Endothelial cell of umbilical vein (primary cell): ENCODE data around the gene FNBP1L. TPM values are rescaled to one million over a fixed set of nuclear protein-coding genes. Genes with fewer than 3 reads are reported as not detected.

ENCODE experiments used
- BruUV-seq: library from RNA; stranded (reverse); fragments of 400-500 nt; replicated peaks from 2 replicates; lab custom pipeline; 2021; lab: Mats Ljungman, UMichigan
- CTCF ChIA-PET: fragments of 300-600, 350-600 bp; sonication (Branson Sonifier 250); formaldehyde crosslinking; loops from one replicate; lab custom pipeline; 2021; ENCODE audit warnings: antibody characterized with exemption, inconsistent platforms; lab: Charles Lee
- POLR2A ChIA-PET: fragments of 300-600, 350-600 bp; sonication (Branson Sonifier 250); formaldehyde crosslinking; loops from one replicate; lab custom pipeline; 2021; ENCODE audit warnings: antibody characterized with exemption, inconsistent platforms; lab: Charles Lee
- DNase-seq: peaks from one replicate; pipeline ENCODE4 v3.0.0-alpha.2; 2011; ENCODE audit warnings: low read depth, low spot score
- FAIRE-seq: peaks from 2 replicates; lab custom pipeline; 2011; peaks lifted over from hg19 to GRCh38; lab: Jason Lieb, UNC
- H2AFZ ChIP-seq: 2 replicates; pipeline ENCODE4 v1.6.0; 2012; ENCODE audit warnings: low read depth, low read length, control low read depth, inconsistent platforms
- H3K27ac ChIP-seq: 2 replicates; pipeline ENCODE4 v1.5.1; 2011; ENCODE audit warnings: low read depth, mild to moderate bottlenecking, control low read depth, low read length, moderate library complexity; ENCODE audit not compliant: insufficient read depth
- H3K27me3 ChIP-seq, 2 experiments: 2 replicates each; pipeline versions ENCODE4 v1.6.0 to v1.6.1; 2011; ENCODE audit warnings: low read length in 2 of 2, mixed read lengths in 1 of 2; ENCODE audit not compliant: control insufficient read depth in 2 of 2, insufficient read depth in 2 of 2
- H3K36me3 ChIP-seq, 2 experiments: 2 replicates in 1 of 2; 3 replicates in 1 of 2; pipeline ENCODE4 v1.5.1; 2011; ENCODE audit warnings: low read length in 2 of 2, mild to moderate bottlenecking in 1 of 2, moderate library complexity in 1 of 2; ENCODE audit not compliant: control insufficient read depth in 2 of 2, insufficient read depth in 2 of 2; ENCODE audit errors: extremely low read depth in 1 of 2
- H3K4me1 ChIP-seq: 3 replicates; pipeline ENCODE4 v1.5.1; 2011; ENCODE audit warnings: mild to moderate bottlenecking, low read length; ENCODE audit not compliant: control insufficient read depth, insufficient read depth; ENCODE audit errors: extremely low read depth
- H3K4me2 ChIP-seq: 2 replicates; pipeline ENCODE4 v1.6.1; 2011; ENCODE audit warnings: low read length, control low read depth, mixed read lengths; ENCODE audit not compliant: insufficient read depth
- H3K4me3 ChIP-seq, 3 experiments: fragments of 200-600 bp in 1 of 3; sonication (generic), shearing (Covaris generic) in 1 of 3; replicated peaks in 1 of 3; 2 replicates each; pipeline ENCODE4 v1.5.1; 2011 to 2016; ENCODE audit warnings: control low read depth in 3 of 3, low read length in 3 of 3, mild to moderate bottlenecking in 2 of 3, inconsistent platforms in 1 of 3, low read depth in 1 of 3, moderate library complexity in 1 of 3; ENCODE audit not compliant: insufficient read depth in 1 of 3
- H3K79me2 ChIP-seq: 2 replicates; pipeline ENCODE4 v1.6.0; 2012; ENCODE audit warnings: low read length, inconsistent platforms; ENCODE audit not compliant: control insufficient read depth, insufficient read depth
- H3K9ac ChIP-seq: replicated peaks from 2 replicates; pipeline ENCODE3; 2011; ENCODE audit warnings: low read length, control low read depth; ENCODE audit not compliant: insufficient read depth; ENCODE audit errors: extremely low read depth
- H3K9me1 ChIP-seq: replicated peaks from 3 replicates; pipeline ENCODE4 v1.6.0; 2011; ENCODE audit warnings: mild to moderate bottlenecking, low read length; ENCODE audit not compliant: control insufficient read depth, insufficient read depth; ENCODE audit errors: extremely low read depth
- H3K9me3 ChIP-seq: replicated peaks from 2 replicates; pipeline ENCODE4 v1.5.1; 2012; ENCODE audit warnings: low read length, inconsistent platforms; ENCODE audit not compliant: control insufficient read depth, insufficient read depth
- H4K20me1 ChIP-seq: replicated peaks from 2 replicates; pipeline ENCODE3; 2011; ENCODE audit warnings: mild to moderate bottlenecking, low read length; ENCODE audit not compliant: control insufficient read depth, insufficient read depth; ENCODE audit errors: extremely low read depth
- EZH2 ChIP-seq: IDR thresholded peaks from 2 replicates; pipeline ENCODE4 v1.6.1; 2012; ENCODE audit warnings: borderline replicate concordance, low read depth, mild to moderate bottlenecking, moderate library complexity, low read length, inconsistent platforms; ENCODE audit not compliant: severe bottlenecking
- FOS ChIP-seq: IDR thresholded peaks from 2 replicates; pipeline ENCODE4 v1.6.1; 2011; ENCODE audit warnings: mild to moderate bottlenecking, low read length, moderate library complexity, borderline replicate concordance; ENCODE audit not compliant: insufficient read depth
- GATA2 ChIP-seq: IDR thresholded peaks from 2 replicates; pipeline ENCODE4 v1.7.0; 2011; ENCODE audit warnings: low read depth, mild to moderate bottlenecking, moderate library complexity, mixed read lengths, low read length; ENCODE audit not compliant: insufficient read length, insufficient read depth
- JUN ChIP-seq: IDR thresholded peaks from 2 replicates; pipeline ENCODE4 v1.6.1; 2011; ENCODE audit warnings: borderline replicate concordance, low read depth; ENCODE audit not compliant: insufficient read length, insufficient read depth
- MYC ChIP-seq: IDR thresholded peaks from one replicate; pipeline ENCODE4 v1.6.1; 2011; ENCODE audit warnings: mild to moderate bottlenecking, low read depth, low read length
- POLR2A ChIP-seq: IDR thresholded peaks from 2 replicates; pipeline ENCODE4 v1.6.1; 2012; ENCODE audit warnings: low read depth, mild to moderate bottlenecking, control low read depth, low read length
- POLR2AphosphoS5 ChIP-seq: IDR thresholded peaks from 2 replicates; pipeline ENCODE4 v1.6.1; 2012; ENCODE audit warnings: low read depth, mild to moderate bottlenecking, control low read depth, low read length, moderate library complexity; ENCODE audit not compliant: insufficient read depth
- dilution Hi-C: fragments of 300-500 bp; cut with MboI; formaldehyde crosslinking; loops from one replicate; pipeline ENCODE4 v1.15.0; 2019; ENCODE audit warnings: low sequenced_read_pairs; ENCODE audit not compliant: extremely low pct_ligation_motif_present
- intact Hi-C: fragments of 100-400 bp; cut with micrococcal nuclease; formaldehyde crosslinking; loops from one replicate; pipeline ENCODE4 v1.10.0; 2022
- polyA plus RNA-seq, 4 experiments: library from polyadenylated mRNA; depleted of rRNA in 3 of 4; stranded (reverse) in 3 of 4; unstranded in 1 of 4; fragments of >200 nt; gene quantifications; 2 replicates each; pipeline versions ENCODE4 v1.2.1 to v1.2.3, GENCODE V29; 2011 to 2012; ENCODE audit warnings: missing spikeins in 1 of 4
- total RNA-seq: library from RNA; stranded (reverse); gene quantifications from 2 replicates; pipeline ENCODE4 v1.2.3, GENCODE V29; 2021
- TF ChIP-seq, protein P1 (sequence below), 2 donors: IDR thresholded peaks; 1 replicate in 1 of 2; 2 replicates in 1 of 2; pipeline ENCODE4 v1.5.1; 2011; ENCODE audit warnings: low read length in 2 of 2, mild to moderate bottlenecking in 2 of 2, moderate library complexity in 2 of 2, control low read depth in 1 of 2, inconsistent platforms in 1 of 2, low read depth in 1 of 2; ENCODE audit not compliant: insufficient read depth in 1 of 2; ENCODE audit errors: extremely low read depth in 1 of 2
- TF ChIP-seq, protein P2 (sequence below): IDR thresholded peaks from 2 replicates; pipeline ENCODE4 v1.6.1; 2011; ENCODE audit not compliant: insufficient read depth, insufficient read length

The FNBP1L gene
- total and polyA plus RNA-seq, 2 donors (not counting 3 experiments of a cell fraction or from before 2014, with no cell fraction given) = 28.1 to 56.4 TPM

DNA sequence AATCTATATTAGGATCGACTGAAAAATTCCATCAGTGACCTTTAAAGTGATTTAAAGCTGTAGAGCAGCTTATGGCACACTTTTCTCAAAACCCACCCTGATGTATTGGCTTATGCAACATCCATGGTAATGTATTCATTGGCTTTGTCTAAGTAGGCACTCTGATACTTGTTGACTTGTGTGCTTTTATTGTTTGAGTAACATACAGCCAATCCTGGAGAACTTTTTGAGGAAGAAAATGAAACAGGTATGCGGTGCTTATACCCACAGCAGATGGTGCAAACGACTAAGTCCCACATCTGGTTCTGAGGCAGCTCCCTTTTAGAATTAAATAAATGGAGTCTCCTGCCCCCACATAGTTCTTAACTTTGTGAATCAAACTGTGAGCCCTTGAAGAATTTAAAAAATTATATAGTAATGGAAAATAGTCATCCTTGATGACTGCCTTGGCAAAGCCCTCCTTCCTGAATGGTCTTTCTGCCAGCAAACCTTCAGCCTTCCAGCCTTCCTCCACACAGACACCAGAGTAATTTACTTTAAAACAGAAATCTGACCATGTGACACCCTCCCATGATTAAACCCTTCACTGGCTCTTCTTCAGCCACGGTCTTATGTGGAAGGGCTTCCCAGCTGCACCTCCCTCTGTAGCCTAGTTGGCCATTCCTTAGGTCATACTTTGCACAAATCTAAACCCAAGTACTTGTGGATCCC, 117.7 kb downstream of the FNBP1L start:
- FAIRE-seq (no peak), DNase-seq (no peak)
- no peaks in the 10 kb centered on the region for H3K9me1 ChIP-seq
- H3K27ac ChIP-seq = peak overlapping the region; percentile 15
- H3K4me2 ChIP-seq = no peak overlapping the region
- POLR2A ChIA-PET = interaction anchor here (1.6 kb wide), 1 partner anchor 60 kb away, joined by 3 read pairs; no protein-coding TSS in a partner anchor
- CTCF ChIA-PET = interaction anchor here (0.7 to 1.5 kb wide), 2 partner anchors 10 to 279 kb away, joined by 3 to 4 read pairs; no protein-coding TSS in a partner anchor
- peaks cover 20% of the 10 kb centered on the region for H3K4me1 ChIP-seq
- intact Hi-C loops = loop anchor here (1.0 to 5.0 kb wide), 5 partner anchors 43 to 263 kb away; no protein-coding TSS in a partner anchor
- no peaks in the 10 kb centered on the region for H3K9me3 ChIP-seq
- peaks cover 8% of the 10 kb centered on the region for H3K79me2 ChIP-seq
- no peak overlapping the region for H3K4me3 ChIP-seq
- no peak overlapping the region for H3K9ac ChIP-seq
- H3K27me3 ChIP-seq = no peaks in the 10 kb centered on the region
- TF ChIP-seq, protein P1, sequence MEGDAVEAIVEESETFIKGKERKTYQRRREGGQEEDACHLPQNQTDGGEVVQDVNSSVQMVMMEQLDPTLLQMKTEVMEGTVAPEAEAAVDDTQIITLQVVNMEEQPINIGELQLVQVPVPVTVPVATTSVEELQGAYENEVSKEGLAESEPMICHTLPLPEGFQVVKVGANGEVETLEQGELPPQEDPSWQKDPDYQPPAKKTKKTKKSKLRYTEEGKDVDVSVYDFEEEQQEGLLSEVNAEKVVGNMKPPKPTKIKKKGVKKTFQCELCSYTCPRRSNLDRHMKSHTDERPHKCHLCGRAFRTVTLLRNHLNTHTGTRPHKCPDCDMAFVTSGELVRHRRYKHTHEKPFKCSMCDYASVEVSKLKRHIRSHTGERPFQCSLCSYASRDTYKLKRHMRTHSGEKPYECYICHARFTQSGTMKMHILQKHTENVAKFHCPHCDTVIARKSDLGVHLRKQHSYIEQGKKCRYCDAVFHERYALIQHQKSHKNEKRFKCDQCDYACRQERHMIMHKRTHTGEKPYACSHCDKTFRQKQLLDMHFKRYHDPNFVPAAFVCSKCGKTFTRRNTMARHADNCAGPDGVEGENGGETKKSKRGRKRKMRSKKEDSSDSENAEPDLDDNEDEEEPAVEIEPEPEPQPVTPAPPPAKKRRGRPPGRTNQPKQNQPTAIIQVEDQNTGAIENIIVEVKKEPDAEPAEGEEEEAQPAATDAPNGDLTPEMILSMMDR (IDR thresholded peaks at IDR 0.05; ENCODE audit: extremely low read depth in 1 of 2, insufficient read depth in 1 of 2, low read depth in 1 of 2, low read length in 2 of 2) = no peak
- BruUV-seq = no TSS peak
- no peak overlapping the region for H2AFZ ChIP-seq
- H4K20me1 ChIP-seq = peaks cover under 1% of the 10 kb centered on the region
- H3K36me3 ChIP-seq = peaks cover 21 to 22% of the 10 kb centered on the region in 2 experiments
- dilution Hi-C loops = no loop called here

DNA sequence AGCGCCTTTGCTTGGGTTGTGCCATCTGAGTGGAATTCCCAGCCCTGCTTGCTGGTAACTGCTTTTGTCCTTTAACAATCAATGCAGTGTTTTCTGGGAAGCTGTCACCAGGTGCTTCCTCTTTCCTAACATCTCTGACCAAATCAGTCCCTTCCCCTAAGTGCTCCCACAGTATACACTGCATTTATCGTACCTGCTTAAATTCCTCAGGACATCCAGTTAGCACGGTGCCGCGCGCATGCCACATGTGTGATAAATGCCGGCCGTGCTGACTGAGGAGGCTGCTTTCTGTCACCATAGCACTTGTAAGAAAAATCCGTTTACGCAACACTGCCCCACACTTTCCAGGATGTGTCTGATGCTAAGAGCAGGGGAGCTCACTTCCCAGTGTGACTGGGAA, 118.3 kb downstream of the FNBP1L start:
- Histone ChIP-seq H3K4me3 (no peak overlapping the region), H3K9me1 (no peaks in the 10 kb centered on the region), H3K36me3 (peaks cover 16 to 22% of the 10 kb centered on the region in 2 experiments), H3K9me3 (no peaks in the 10 kb centered on the region), H4K20me1 (no peaks in the 10 kb centered on the region), H2AFZ (no peak overlapping the region), H3K4me2 (no peak overlapping the region), H3K79me2 (peaks cover 8% of the 10 kb centered on the region), H3K9ac (no peak overlapping the region), H3K27me3 (no peaks in the 10 kb centered on the region), H3K27ac (peak overlapping the region; percentile 46), H3K4me1 (peaks cover 20% of the 10 kb centered on the region)
- DNase-seq (peak; percentile 67), FAIRE-seq (no peak)
- ChIA-PET CTCF (no interaction called here), POLR2A (interaction anchor here (1.6 kb wide), 1 partner anchor 59 kb away, joined by 3 read pairs; no protein-coding TSS in a partner anchor)
- dilution Hi-C loops (no loop called here), intact Hi-C loops (loop anchor here (1.0 to 5.0 kb wide), 5 partner anchors 43 to 264 kb away; no protein-coding TSS in a partner anchor)
- no TSS peak for BruUV-seq
- TF ChIP-seq JUN (no peak), EZH2 (no peak), FOS (no peak), POLR2A (no peak), GATA2 (no peak), MYC (no peak), POLR2AphosphoS5 (no peak)
- TF ChIP-seq, protein P1 (IDR thresholded peaks at IDR 0.05; ENCODE audit: extremely low read depth in 1 of 2, insufficient read depth in 1 of 2, low read depth in 1 of 2, low read length in 2 of 2) = no peak
- TF ChIP-seq, protein P2, sequence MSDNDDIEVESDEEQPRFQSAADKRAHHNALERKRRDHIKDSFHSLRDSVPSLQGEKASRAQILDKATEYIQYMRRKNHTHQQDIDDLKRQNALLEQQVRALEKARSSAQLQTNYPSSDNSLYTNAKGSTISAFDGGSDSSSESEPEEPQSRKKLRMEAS = no peak
